ENCODE results near the gene LIPE. TPM values are rescaled to one million over a fixed set of nuclear protein-coding genes. Genes with fewer than 3 reads are reported as not detected.

The LIPE gene
- total RNA-seq, 1 experiment from 2014 or later: 10.2 TPM

DNA sequence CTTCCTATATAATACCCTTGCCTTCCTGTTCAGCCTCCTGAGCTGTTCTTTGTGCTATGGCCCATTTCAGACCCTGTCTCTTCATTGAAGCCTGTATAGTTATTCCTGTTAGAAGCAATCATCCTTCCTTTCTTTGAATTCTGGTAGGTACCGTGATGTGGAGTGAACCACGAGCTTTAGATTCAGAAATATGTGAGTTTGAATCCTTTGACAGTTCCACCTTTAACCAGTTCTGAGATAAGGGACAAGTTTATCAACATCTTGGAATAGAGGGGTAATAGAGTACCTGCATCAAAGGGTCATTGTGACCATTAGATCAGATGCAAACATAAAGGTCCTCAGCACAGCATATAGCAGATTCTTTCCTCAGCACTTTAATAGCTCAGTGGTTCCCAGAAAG, 27.9 kb upstream of the LIPE start:
- peaks cover 2% of the 10 kb centered on the region; the same call in 1 of the 2 replicates for H3K36me3 Mint-ChIP-seq
- no peak overlapping the region for H3K4me3 Mint-ChIP-seq
- no peaks in the 10 kb centered on the region; the same call in 1 of the 2 replicates for H3K27me3 Mint-ChIP-seq (ENCODE audit: low read depth)
- DNase-seq (ENCODE audit: low spot score): no peak
- TF ChIP-seq CREB1 (CRISPR knock-in tag; IDR thresholded peaks at IDR 0.05) (no peak), ZBTB21 (CRISPR knock-in tag; IDR thresholded peaks at IDR 0.05; ENCODE audit: borderline replicate concordance) (no peak), GRHL2 (CRISPR knock-in tag; IDR thresholded peaks at IDR 0.05; ENCODE audit: insufficient replicate concordance, severe bottlenecking) (no peak)
- ChIA-PET POLR2A (no interaction called here), CTCF (interaction anchor here (1.0 to 8.8 kb wide), 8 partner anchors 11 to 152 kb away, joined by 3 to 93 read pairs (median 4); partner anchors contain the start of gene CEACAM1)
- H3K4me1 Mint-ChIP-seq: peaks cover 46% of the 10 kb centered on the region
- H3K27ac Mint-ChIP-seq: no peak overlapping the region
- no peak for ATAC-seq
- peaks cover 4% of the 10 kb centered on the region for H3K9me3 Mint-ChIP-seq

DNA sequence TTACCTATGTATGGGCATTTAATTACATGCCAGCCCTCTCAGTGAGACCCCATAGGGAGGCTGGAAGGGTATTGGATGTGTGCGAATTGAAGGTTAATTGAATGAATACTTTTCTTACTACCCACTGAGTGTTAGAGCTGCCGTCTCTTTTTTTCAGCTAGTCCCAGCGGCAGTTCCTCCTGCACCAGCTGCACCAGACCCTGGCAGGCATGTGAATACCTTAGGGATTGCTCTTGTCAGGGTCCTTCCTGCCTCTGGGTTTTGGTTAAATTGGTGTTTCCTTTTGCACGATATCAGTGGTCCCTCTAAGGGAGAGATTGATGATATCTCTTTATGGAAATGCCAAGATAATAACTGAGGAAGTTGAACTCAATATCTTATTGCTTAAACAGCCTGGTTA, 25.4 kb upstream of the LIPE start:
- H3K27me3 Mint-ChIP-seq (ENCODE audit: low read depth): no peaks in the 10 kb centered on the region; the same call in 1 of the 2 replicates
- DNase-seq (ENCODE audit: low spot score): no peak
- POLR2A ChIA-PET: no interaction called here
- H3K4me1 Mint-ChIP-seq: peaks cover 34% of the 10 kb centered on the region
- peak overlapping the region; percentile 5; the same call in 1 of the 2 replicates for H3K27ac Mint-ChIP-seq
- ATAC-seq: peak; percentile 40; the same call in 1 of the 2 replicates
- no peaks in the 10 kb centered on the region for H3K36me3 Mint-ChIP-seq
- CTCF ChIA-PET: interaction anchor here (0.6 to 8.8 kb wide), 10 partner anchors 12 to 144 kb away, joined by 3 to 93 read pairs (median 4); partner anchors contain the start of gene CEACAM1
- TF ChIP-seq IRF2 (CRISPR knock-in tag; IDR thresholded peaks at IDR 0.05; ENCODE audit: borderline replicate concordance, low read depth): no peak
- TF ChIP-seq ZNF219 (CRISPR knock-in tag; IDR thresholded peaks at IDR 0.05; ENCODE audit: borderline replicate concordance): no peak
- TF ChIP-seq, protein P1, sequence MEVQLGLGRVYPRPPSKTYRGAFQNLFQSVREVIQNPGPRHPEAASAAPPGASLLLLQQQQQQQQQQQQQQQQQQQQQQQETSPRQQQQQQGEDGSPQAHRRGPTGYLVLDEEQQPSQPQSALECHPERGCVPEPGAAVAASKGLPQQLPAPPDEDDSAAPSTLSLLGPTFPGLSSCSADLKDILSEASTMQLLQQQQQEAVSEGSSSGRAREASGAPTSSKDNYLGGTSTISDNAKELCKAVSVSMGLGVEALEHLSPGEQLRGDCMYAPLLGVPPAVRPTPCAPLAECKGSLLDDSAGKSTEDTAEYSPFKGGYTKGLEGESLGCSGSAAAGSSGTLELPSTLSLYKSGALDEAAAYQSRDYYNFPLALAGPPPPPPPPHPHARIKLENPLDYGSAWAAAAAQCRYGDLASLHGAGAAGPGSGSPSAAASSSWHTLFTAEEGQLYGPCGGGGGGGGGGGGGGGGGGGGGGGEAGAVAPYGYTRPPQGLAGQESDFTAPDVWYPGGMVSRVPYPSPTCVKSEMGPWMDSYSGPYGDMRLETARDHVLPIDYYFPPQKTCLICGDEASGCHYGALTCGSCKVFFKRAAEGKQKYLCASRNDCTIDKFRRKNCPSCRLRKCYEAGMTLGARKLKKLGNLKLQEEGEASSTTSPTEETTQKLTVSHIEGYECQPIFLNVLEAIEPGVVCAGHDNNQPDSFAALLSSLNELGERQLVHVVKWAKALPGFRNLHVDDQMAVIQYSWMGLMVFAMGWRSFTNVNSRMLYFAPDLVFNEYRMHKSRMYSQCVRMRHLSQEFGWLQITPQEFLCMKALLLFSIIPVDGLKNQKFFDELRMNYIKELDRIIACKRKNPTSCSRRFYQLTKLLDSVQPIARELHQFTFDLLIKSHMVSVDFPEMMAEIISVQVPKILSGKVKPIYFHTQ (CRISPR knock-in tag; IDR thresholded peaks at IDR 0.05): no peak
- TF ChIP-seq NR1H2 (CRISPR knock-in tag; IDR thresholded peaks at IDR 0.05): no peak
- no peak for TF ChIP-seq ATF1 (CRISPR knock-in tag; IDR thresholded peaks at IDR 0.05)
- TF ChIP-seq, protein P2, sequence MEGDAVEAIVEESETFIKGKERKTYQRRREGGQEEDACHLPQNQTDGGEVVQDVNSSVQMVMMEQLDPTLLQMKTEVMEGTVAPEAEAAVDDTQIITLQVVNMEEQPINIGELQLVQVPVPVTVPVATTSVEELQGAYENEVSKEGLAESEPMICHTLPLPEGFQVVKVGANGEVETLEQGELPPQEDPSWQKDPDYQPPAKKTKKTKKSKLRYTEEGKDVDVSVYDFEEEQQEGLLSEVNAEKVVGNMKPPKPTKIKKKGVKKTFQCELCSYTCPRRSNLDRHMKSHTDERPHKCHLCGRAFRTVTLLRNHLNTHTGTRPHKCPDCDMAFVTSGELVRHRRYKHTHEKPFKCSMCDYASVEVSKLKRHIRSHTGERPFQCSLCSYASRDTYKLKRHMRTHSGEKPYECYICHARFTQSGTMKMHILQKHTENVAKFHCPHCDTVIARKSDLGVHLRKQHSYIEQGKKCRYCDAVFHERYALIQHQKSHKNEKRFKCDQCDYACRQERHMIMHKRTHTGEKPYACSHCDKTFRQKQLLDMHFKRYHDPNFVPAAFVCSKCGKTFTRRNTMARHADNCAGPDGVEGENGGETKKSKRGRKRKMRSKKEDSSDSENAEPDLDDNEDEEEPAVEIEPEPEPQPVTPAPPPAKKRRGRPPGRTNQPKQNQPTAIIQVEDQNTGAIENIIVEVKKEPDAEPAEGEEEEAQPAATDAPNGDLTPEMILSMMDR (IDR thresholded peaks at IDR 0.05): no peak
- TF ChIP-seq, protein P3, sequence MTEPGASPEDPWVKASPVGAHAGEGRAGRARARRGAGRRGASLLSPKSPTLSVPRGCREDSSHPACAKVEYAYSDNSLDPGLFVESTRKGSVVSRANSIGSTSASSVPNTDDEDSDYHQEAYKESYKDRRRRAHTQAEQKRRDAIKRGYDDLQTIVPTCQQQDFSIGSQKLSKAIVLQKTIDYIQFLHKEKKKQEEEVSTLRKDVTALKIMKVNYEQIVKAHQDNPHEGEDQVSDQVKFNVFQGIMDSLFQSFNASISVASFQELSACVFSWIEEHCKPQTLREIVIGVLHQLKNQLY (CRISPR knock-in tag; IDR thresholded peaks at IDR 0.05): no peak
- TF ChIP-seq USF2 (CRISPR knock-in tag; IDR thresholded peaks at IDR 0.05): no peak
- no peak for TF ChIP-seq HMGA2 (CRISPR knock-in tag; IDR thresholded peaks at IDR 0.05)
- TF ChIP-seq TEAD4 (CRISPR knock-in tag; IDR thresholded peaks at IDR 0.05): no peak
- TF ChIP-seq ZBTB21 (CRISPR knock-in tag; IDR thresholded peaks at IDR 0.05; ENCODE audit: borderline replicate concordance): no peak
- TF ChIP-seq NFE2L1 (CRISPR knock-in tag; IDR thresholded peaks at IDR 0.05): no peak
- no peak for TF ChIP-seq ZNF416 (CRISPR knock-in tag; IDR thresholded peaks at IDR 0.05)
- TF ChIP-seq ZNF512 (CRISPR knock-in tag; IDR thresholded peaks at IDR 0.05; ENCODE audit: borderline replicate concordance): no peak
- no peaks in the 10 kb centered on the region for H3K9me3 Mint-ChIP-seq
- H3K4me3 Mint-ChIP-seq: no peak overlapping the region
